ENCODE results near the gene ZNF835. TPM values are rescaled to one million over a fixed set of nuclear protein-coding genes. Genes with fewer than 3 reads are reported as not detected.
"Not testable (repeated sequence)": the region's sequence is repeated elsewhere in the genome, so short reads cannot be mapped to it uniquely, and the experiment has no call there.

ZNF835 gene
- total RNA-seq, result 0.69 and 2.0 TPM in 2 replicates

DNA sequence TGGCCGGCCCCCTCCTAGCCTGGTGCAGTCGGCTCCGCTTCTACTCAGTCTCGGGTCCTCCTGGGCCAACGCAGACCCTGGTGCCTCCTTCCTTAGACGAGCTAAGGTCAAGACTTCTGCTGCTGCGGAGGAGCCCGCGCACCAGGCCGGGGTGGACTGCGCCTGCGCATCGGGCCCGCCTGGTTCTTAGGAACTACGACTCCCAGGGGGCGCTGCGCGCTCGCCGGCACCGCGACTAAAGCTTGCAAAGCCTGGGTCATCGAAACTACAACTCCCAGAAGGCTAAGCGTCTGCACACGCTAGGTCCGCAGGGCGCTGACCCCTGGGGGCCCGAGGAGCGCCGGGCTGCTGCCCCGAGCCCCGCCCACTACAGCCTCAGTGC is at the start of gene ZNF835:
Gene ZNF835 (minus strand): TSS at position 145 of the 382 bp plus-strand sequence. CDS start 6,559 bp downstream, outside the sequence.
- no peak for DNase-seq (ENCODE audit: low read depth)

DNA sequence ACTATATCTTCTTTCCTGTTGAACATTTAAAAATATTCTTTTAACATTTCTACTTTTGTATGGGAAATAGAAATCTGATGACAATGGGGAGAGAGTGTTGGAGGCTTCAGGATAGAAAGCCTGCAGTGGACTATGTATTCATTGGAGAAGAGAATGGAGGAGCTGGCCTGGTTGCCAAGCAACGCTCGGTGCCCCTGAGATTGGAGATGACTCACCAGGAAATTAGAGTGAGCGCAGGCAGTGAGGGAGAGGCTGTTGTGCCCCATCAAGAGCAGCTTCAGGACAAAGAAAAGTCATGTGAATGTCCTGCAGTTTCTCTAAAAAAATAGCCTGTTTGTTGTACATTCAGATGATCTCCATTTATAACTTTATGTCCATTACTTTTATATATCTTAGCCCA is 48.7 kb upstream of the ZNF835 start:
- DNase-seq (ENCODE audit: low read depth), result no peak

- no peak for DNase-seq (ENCODE audit: low read depth)
Measured at GRCh38 chr19:56718231-56718630, 46.7 kb upstream of the ZNF835 start.

GRCh38 chr19:56712611-56713276 is 41.2 kb upstream of the ZNF835 start:
- DNase-seq (ENCODE audit: low read depth), result no peak

GRCh38 chr19:56710437-56710836 is 38.9 kb upstream of the ZNF835 start:
- no peak for DNase-seq (ENCODE audit: low read depth)

GRCh38 chr19:56707821-56708220 is 36.3 kb upstream of the ZNF835 start:
- no peak for DNase-seq (ENCODE audit: low read depth)

DNA sequence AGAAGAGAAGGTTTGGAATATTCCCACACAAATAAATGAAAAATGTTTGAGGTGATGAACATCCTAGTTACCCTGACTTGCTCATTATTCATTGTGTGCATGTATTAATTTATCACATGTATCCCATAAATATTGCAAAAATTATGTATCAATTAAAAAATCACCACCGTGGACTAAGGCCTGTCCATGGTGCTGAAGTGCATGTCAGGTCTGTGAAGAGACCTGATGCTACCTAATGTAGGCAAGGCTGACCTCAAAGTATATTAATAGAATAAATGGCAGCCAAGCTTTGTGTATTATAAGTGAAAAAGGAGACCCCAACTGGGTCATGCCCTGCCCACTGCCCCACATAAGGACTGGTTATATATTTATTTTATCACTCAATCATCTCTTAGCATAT is 34.4 kb upstream of the ZNF835 start:
- DNase-seq (ENCODE audit: low read depth), result no peak

GRCh38 chr19:56701895-56702294 is 30.3 kb upstream of the ZNF835 start:
- no peak for DNase-seq (ENCODE audit: low read depth)

DNA sequence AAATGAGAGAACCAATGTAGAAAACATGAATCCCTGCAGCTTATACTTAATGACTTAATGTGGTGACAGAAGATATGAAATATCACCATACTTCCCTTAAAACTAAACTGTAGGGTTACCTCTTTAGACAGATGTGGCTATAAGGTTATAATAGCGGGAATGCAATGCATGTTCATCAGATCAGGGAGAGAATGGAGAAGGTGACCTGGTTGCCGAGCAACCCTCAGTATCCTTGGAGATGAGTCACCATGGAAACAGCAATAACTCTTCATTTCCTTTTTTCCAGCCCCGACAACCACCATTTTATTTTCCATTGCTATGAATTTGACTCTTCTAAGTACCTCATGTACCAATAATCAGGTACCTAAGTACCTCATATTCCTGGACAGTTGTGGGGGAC is 28.0 kb upstream of the ZNF835 start:
- DNase-seq (ENCODE audit: low read depth), result no peak

DNA sequence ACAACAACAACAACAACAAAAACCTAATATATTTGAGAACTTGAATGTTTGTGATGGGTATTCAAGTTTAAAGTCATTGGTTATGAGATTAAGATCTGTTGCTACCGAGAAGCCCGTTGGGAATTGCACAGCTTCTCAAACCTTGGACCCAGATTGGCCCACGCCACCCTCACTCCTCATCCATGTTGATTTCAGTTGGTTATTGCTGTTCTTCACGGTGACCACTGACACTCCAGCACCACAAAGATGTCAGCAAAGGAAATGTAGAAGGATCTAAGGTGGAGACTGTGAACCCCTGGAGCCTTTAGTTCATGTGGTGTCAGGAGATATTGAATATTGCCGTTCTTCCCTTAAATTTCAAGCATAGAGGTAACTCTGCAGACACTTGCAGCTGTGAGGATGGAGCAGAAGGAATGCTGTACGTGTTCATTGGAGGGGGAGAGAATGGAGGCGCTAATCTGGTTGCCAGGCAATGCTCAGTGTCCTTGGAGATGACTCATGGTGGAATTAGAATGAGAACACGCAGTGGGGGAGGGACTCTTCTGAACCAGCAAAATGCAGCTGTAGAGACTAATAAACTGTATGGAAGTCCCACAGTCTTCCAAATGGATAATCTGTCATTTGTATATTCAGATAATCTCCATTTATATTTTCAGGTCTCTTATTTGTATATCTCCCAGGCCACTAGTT is 20.8 kb upstream of the ZNF835 start:
- no peak for DNase-seq (ENCODE audit: low read depth)

GRCh38 chr19:56690670-56691069 is 19.1 kb upstream of the ZNF835 start:
- DNase-seq (ENCODE audit: low read depth), result no peak

DNA sequence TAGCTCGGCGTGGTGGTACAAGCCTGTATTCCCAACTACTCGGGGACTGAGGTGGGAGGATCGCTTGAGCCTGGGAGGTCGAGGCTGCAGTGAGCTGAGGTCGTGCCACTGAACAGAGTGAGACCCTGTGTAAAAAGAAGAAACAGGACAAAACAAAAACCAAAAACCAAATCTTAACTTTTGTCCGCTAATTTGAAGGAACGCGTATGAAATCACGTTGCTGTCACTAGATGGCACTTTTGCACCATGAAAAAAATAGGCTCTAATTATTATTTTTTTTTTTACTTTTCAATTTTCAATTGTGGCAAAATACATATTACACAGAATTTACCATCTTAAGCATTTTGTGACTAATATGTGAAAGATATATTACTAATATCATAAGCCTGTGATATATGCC is 17.6 kb upstream of the ZNF835 start:
- no peak for DNase-seq (ENCODE audit: low read depth)

GRCh38 chr19:56687031-56687430 is 15.5 kb upstream of the ZNF835 start:
- no peak for DNase-seq (ENCODE audit: low read depth)

DNA sequence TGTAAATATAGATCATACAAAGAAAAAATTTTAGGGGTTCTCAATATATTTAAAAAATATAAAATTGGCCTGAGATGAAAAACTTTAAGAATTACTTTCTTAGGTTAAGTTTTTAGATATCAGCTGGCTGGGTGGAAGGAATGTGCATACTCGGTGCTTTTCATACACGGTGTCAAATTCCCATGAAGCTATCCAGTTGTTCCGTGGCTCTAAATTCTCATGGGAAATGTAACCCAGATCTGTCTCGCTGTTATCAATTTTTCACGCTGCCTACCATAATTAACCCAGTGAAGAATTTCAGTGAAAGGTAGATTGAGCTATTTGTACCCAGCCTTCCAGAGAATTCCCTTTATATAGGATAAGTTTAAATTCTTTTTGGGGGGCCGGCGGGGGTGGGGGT is 11.6 kb upstream of the ZNF835 start:
- no peak for DNase-seq (ENCODE audit: low read depth)

DNA sequence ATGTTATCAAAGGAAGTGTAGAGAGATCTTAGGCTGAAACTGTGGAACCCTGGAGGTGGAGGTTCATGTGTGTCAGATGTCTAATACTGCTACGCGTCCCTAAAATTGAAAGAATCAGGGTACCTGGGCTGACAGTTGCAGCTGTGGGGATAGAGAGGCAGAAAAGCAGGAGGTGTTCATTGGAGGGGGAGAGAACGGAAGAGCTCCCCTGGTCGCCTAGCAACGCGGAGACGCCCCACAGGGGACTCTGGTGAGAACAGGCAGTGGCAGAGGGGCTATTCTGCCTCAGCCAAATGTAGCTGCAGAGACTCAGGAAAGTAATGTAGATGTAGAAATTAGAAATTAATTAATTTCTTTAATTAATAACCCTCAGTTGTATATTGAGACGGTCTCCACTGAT is 10.1 kb upstream of the ZNF835 start:
- no peak for DNase-seq (ENCODE audit: low read depth)

DNA sequence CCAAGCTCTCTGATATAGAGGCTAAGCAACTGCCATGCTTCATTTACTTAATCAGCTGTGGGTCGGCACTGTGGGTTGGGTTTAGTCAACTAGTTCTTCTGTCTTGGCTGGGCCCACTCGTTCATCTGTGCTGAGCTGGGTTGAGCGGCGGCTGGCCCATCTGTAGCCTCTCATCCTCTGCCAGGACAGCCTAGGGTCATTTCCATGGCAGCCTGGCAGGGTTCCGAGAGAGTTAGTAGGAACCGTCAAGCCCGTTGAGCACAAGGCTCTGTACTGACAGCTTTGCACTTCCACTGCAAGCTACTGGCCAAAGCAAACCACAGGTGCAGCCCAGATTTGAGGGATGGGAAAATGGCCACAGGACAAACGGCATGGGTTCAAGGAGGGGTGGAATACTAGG is 6.6 kb upstream of the ZNF835 start:
- no peak for DNase-seq (ENCODE audit: low read depth)

DNA sequence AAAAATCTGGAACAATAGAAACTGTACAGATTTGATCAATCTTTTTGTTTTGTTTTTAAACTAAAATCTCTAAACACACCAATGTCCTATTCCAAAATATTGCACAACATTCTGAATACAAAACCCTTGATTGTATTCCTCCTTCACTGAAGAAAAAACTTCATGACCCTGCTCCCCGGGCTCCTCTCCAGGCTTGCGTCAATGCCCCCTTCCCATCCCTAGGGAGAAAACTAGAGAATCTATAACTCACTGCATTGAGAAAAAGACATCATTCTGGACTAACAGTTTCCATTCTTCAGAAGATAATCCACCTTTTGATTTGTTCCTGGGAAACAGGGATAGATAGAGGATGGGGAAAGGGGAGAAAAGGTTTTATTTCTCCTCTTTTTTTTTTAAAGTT is 1.1 kb upstream of the ZNF835 start:
- not testable (repeated sequence) for DNase-seq (ENCODE audit: low read depth)

DNA sequence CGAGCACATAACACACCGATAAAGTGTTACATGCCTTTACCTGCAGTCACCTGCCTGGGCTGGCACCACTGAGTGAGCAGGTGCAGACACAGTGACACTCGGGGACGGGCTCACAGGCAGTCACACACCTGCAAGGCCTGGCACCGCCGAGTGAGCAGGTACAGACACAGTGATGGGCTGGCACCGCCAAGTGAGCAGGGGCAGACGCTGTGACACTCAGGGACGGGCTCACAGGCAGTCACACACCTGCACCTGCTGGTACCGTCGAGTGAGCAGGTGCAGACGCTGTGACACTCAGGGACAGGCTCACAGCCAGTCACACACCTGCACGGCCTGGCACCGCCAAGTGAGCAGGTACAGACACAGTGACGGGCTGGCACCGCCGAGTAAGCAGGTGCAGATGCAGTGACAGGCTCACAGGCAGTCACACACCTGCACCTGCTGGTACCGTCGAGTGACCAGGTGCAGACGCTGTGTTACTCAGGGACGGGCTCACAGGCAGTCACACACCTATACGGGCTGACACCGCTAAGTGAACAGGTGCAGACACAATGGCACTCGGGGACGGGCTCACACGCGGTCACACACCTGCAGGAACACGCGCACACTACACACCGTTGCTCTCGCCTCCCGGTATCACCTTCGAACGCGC is 470 bp downstream of the ZNF835 start:
- no peak for DNase-seq (ENCODE audit: low read depth)

DNA sequence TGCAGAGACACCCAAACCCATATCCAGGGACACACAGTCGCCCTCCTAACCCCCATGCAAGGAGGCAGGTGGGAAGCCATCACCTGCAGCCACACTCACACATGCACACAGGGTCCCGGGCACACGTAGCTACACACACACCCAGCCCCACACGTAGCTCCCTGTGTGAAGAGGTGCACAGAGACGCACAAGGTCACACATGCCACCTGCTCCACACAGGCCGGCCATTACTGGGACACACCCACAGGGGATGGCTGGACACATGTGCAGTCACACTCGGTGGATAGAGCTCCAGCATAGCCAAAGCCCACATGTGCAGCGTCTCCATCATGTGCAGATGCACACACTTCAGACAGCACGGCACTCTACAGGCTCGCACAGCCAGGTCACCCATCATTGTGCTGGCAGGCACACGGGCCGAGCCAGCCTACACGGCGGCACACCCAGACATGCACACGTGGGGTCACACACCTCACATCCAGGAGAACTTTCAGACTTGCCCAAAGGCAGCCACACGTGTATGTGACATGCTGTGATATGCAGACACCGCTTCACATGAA is 1.1 kb downstream of the ZNF835 start:
- no peak for DNase-seq (ENCODE audit: low read depth)

DNA sequence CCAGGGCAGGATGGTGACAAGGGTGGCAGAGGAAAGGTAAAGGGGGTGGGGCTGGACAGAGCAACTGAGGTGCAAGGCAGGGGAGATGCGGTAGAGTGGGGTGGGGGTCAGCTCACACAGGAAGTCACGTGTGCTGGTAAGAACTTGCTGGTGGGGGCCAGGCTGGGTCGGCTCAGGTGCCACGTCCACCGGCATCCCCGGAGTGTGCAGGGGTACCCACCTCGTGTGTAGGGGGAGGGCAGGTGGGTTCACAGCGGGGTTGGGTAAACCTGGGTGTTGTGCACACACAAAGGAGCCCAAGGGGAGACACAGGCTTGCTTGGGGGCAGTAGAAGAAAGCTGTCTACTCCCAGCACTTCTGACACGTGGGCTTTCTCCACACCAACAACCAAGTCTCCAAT is 2.9 kb downstream of the ZNF835 start:
- no peak for DNase-seq (ENCODE audit: low read depth)

- DNase-seq (ENCODE audit: low read depth), result no peak
Measured at GRCh38 chr19:56667311-56667870, 4.2 kb downstream of the ZNF835 start.

DNA sequence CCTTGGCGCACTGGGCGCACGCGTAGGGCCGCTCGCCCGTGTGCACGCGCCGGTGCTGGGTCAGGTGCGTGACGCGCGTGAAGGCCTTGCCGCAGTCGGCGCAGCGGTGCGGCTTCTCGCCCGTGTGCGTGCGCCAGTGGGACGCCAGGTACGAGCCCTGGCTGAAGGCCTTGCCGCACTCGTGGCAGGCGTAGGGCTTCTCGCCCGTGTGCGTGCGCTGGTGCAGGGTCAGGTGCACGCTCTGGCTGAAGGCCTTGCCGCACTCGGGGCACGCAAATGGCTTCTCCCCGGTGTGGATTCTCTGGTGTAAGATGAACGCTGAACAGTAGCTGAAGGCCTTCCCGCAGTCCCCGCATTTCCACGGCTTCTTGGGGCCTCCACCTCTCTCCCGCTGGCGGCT is 7.0 kb downstream of the ZNF835 start:
- DNase-seq (ENCODE audit: low read depth), result no peak
